Activated CD4-positive, alpha-beta T cell treated with anti-CD3 and anti-CD28 coated beads for 36 hours (primary cell): Measurements from ENCODE around the gene IL22RA1. TPM values are rescaled to one million over a fixed set of nuclear protein-coding genes. Genes with fewer than 3 reads are reported as not detected.

ENCODE experiments used
- ATAC-seq: fragments of 200-7000 bp; cut with Tn5 transposase; one replicate; pipeline ENCODE4 v1.10.0; 2021; ENCODE audit warnings: mild to moderate bottlenecking, moderate library complexity
- CTCF ChIA-PET: fragments of 350-600 bp; sonication (Branson Sonifier 250); formaldehyde crosslinking; loops from one replicate; lab custom pipeline; 2021; ENCODE audit warnings: antibody characterized with exemption; lab: Charles Lee
- POLR2A ChIA-PET: fragments of 350-600 bp; sonication (Branson Sonifier 250); formaldehyde crosslinking; loops from one replicate; lab custom pipeline; 2021; ENCODE audit warnings: antibody characterized with exemption, inconsistent platforms; lab: Charles Lee
- DNase-seq: peaks from one replicate; pipeline ENCODE4 v3.0.0-alpha.2; 2020
- H3K27ac Mint-ChIP-seq: one replicate; pipeline ENCODE4 v1.8.0; 2021; ENCODE audit warnings: mixed read lengths
- H3K27me3 Mint-ChIP-seq: one replicate; pipeline ENCODE4 v1.8.0; 2021; ENCODE audit warnings: mixed read lengths
- H3K36me3 Mint-ChIP-seq: one replicate; pipeline ENCODE4 v1.8.0; 2021; ENCODE audit warnings: low read depth, mixed read lengths
- H3K4me1 Mint-ChIP-seq: one replicate; pipeline ENCODE4 v1.8.0; 2021; ENCODE audit warnings: mixed read lengths
- H3K4me3 Mint-ChIP-seq: one replicate; pipeline ENCODE4 v1.8.0; 2021; ENCODE audit warnings: mild to moderate bottlenecking, moderate library complexity, mixed read lengths
- H3K9me3 Mint-ChIP-seq: one replicate; pipeline ENCODE4 v1.8.0; 2021; ENCODE audit warnings: low read depth, mixed read lengths
- intact Hi-C, 2 experiments: fragments of 100-400 bp; cut with DNase I in 1 of 2; cut with micrococcal nuclease in 1 of 2; formaldehyde crosslinking; loops; one replicate each; pipeline versions ENCODE4 v1.14.2 to v1.15.1; 2022 to 2024; cut with DNase I, micrococcal nuclease
- total RNA-seq, 2 experiments: library from RNA; stranded (reverse); gene quantifications; one replicate each; pipeline ENCODE4 v1.2.3, GENCODE V29; 2021

The IL22RA1 gene
- total RNA-seq, 2 experiments from 2014 or later = not detected

DNA sequence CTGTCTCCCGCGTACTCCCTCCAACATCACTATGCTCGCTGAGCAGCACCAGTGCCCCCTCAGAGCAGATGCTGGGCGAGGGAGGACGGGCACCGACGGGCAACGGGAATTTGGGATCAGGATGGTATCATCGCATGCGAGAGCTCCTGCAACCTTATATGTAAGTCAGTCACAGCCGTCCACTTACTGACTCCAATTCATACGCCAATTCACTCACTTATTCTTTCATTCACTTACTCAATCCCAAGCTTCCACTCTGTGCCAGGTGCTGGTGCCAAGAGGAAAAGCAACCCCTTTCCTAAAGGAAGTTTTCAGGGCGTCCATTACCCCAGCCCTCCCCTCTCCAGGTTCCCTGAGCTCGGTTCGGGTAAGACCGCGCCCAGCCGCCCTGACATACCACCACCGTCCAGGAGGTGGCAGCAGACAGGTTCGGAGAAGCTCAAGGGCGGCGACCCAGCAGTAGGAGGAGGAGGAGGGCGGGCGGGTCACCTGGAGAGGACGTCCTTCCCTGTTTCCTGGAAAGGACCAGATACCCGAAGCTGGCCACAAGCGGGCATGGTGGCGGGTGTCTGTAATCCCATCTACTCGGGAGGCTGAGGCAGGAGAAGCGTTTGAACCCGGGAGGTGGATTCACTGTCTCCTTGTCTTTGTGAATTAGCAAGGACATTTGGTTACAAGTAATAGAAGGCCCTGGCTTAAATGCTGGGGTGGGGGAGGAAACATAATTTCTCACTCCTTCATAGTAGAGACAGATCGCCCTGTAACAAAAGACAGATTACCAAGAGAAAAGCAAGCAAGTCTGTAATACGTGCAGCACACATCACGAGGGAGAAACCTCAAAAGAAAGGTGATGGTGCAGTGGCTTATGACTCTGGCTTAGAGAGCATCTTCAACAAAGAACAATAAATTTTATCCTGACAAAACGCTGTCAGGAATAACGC, 7.6 kb upstream of the IL22RA1 start:
- H3K27me3 Mint-ChIP-seq = peaks cover 18% of the 10 kb centered on the region
- H3K9me3 Mint-ChIP-seq = no peaks in the 10 kb centered on the region
- H3K4me1 Mint-ChIP-seq = peaks cover 19% of the 10 kb centered on the region
- H3K36me3 Mint-ChIP-seq = no peaks in the 10 kb centered on the region
- ChIA-PET CTCF (interaction anchor here (0.5 to 3.3 kb wide), 49 partner anchors 8 to 895 kb away, joined by 3 to 53 read pairs (median 4); partner anchors contain the start of genes IFNLR1, NIPAL3 and STPG1), POLR2A (interaction anchor here (1.1 to 1.9 kb wide), 4 partner anchors 49 to 242 kb away, joined by 3 to 11 read pairs (median 6); no protein-coding TSS in a partner anchor)
- H3K27ac Mint-ChIP-seq = no peak overlapping the region
- DNase-seq (peak; percentile 94), ATAC-seq (peak; percentile 92)
- H3K4me3 Mint-ChIP-seq = peak overlapping the region; percentile 34
- intact Hi-C loops = loop anchor here (1.0 to 2.0 kb wide), 7 partner anchors 36 to 242 kb away; partner anchors contain the start of gene IFNLR1 (in 2 of the 2)

DNA sequence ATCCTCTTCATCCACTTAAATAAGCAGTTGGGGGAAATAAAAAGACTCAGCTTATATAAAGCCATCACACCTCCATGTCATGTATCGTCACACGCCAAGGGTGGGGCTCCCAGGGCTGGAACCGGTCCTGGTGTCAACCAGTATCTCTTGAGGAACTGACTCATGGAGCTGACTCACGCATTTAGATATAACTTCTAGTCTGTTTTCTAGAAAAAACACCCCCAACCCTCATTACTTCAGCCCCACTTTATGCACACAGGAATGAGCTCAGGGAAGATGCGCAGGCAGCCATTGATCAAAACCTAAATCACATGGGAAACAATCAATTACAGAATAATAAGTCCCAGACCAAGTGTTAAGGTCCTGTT, 6.9 kb upstream of the IL22RA1 start:
- peaks cover 19% of the 10 kb centered on the region for H3K4me1 Mint-ChIP-seq
- peak overlapping the region; percentile 35 for H3K27ac Mint-ChIP-seq
- CTCF ChIA-PET = interaction anchor here (0.5 to 3.3 kb wide), 43 partner anchors 9 to 685 kb away, joined by 3 to 53 read pairs (median 4); partner anchors contain the start of genes IFNLR1, NIPAL3 and STPG1
- H3K36me3 Mint-ChIP-seq = no peaks in the 10 kb centered on the region
- POLR2A ChIA-PET = interaction anchor here (0.6 to 1.9 kb wide), 5 partner anchors 50 to 242 kb away, joined by 3 to 11 read pairs (median 4); partner anchors contain the start of gene SRSF10
- peaks cover 18% of the 10 kb centered on the region for H3K27me3 Mint-ChIP-seq
- H3K9me3 Mint-ChIP-seq = no peaks in the 10 kb centered on the region
- peak; percentile 89 for ATAC-seq
- intact Hi-C loops = loop anchor here (1.0 to 2.0 kb wide), 7 partner anchors 37 to 242 kb away; partner anchors contain the start of gene IFNLR1 (in 2 of the 2)
- peak; percentile 80 for DNase-seq
- peak overlapping the region; percentile 34 for H3K4me3 Mint-ChIP-seq

DNA sequence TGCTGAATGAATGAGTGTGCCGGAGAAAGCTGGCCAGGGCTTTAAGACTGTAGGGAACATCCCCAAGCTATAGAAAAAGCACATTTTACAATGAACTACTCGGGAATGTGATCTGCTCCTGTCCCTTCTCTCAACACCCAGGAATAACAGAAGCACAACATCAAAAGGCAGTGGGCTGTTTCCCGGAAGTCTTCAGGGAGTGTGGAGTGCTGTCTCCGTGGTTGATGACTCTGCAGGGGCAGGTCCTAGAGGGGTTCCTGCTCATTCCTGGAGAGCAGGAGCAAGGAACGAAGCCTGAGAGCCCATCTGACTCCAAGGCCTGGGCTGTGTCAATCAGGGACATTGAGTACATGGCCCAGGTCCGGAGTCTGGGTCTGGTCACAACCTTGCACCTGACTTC, 4.9 kb upstream of the IL22RA1 start:
- Mint-ChIP-seq H3K36me3 (no peaks in the 10 kb centered on the region), H3K27ac (no peak overlapping the region), H3K4me1 (peaks cover 19% of the 10 kb centered on the region), H3K4me3 (no peak overlapping the region), H3K27me3 (peaks cover 21% of the 10 kb centered on the region), H3K9me3 (no peaks in the 10 kb centered on the region)
- CTCF ChIA-PET = interaction anchor here (1.6 to 2.0 kb wide), 2 partner anchors 17 to 244 kb away, joined by 4 to 7 read pairs; no protein-coding TSS in a partner anchor
- intact Hi-C loops = no loop called here
- POLR2A ChIA-PET = interaction anchor here (0.6 kb wide), 1 partner anchor 32 kb away, joined by 3 read pairs; no protein-coding TSS in a partner anchor
- no peak for DNase-seq
- no peak for ATAC-seq

DNA sequence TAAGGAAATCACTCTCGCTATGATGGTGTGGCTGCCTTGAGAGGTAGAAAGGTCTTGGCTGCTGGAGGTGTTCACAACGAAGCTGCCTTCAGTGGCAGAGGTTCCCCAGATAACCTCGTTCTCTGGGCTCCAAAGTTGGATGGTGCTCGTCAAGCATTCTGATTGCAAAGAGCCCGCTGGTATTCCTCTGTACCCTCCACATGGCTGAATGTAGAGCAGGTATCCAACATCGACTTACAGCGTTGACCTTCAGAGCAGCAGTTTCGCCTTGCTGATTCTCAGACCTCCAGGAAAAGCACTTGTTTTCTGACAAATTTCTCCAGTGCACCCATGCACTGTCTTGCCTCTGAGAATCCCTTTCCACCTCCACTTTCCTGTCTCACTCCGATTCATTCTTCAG, 4.3 kb upstream of the IL22RA1 start:
- intact Hi-C loops = no loop called here
- ATAC-seq (no peak), DNase-seq (no peak)
- ChIA-PET POLR2A (no interaction called here), CTCF (interaction anchor here (1.6 to 2.0 kb wide), 2 partner anchors 18 to 244 kb away, joined by 4 to 7 read pairs; no protein-coding TSS in a partner anchor)
- H3K27me3 Mint-ChIP-seq = peaks cover 19% of the 10 kb centered on the region
- H3K27ac Mint-ChIP-seq = no peak overlapping the region
- no peaks in the 10 kb centered on the region for H3K36me3 Mint-ChIP-seq
- H3K4me1 Mint-ChIP-seq = peaks cover 19% of the 10 kb centered on the region
- H3K4me3 Mint-ChIP-seq = no peak overlapping the region
- H3K9me3 Mint-ChIP-seq = no peaks in the 10 kb centered on the region

DNA sequence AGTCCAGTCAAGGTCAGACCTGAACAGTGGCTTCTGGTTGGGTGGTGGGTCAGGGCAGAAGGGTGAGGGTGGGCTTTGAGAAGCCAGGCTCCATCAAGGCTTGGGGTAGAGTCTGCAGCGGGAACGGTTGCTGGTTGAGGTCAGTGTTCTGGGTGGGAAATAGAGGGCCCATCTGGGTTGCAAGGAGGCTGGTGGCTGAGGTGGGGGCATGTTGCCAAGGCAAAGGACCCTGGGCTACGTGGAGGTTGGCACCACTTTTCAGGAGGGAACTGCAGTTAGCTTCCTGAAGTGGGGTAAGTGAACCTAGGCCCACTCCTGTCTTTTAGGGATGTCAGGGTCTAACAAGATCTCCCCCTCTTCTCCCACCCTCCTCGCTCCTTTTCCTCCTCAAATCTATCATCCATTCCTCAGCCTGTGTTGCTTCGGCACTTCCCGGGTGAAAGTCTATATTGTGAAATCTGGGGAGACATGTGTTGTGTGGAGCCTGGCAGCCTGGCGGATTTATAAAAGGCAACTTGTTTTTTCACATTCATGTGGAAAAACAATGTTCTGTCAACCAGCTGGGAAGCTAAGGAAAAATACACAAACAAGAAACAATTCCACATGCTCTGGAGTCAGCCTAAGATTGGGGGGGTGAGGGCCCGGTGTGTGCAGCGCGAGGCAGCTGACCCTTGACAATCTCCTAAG, 1.5 kb downstream of the IL22RA1 start:
- Mint-ChIP-seq H3K27me3 (peaks cover 6% of the 10 kb centered on the region), H3K4me1 (no peaks in the 10 kb centered on the region), H3K9me3 (no peaks in the 10 kb centered on the region), H3K4me3 (no peak overlapping the region), H3K27ac (no peak overlapping the region), H3K36me3 (no peaks in the 10 kb centered on the region)
- DNase-seq (no peak), ATAC-seq (no peak)
- ChIA-PET POLR2A (no interaction called here), CTCF (interaction anchor here (0.7 kb wide), 1 partner anchor 200 kb away, joined by 3 read pairs; no protein-coding TSS in a partner anchor)
- intact Hi-C loops = no loop called here

DNA sequence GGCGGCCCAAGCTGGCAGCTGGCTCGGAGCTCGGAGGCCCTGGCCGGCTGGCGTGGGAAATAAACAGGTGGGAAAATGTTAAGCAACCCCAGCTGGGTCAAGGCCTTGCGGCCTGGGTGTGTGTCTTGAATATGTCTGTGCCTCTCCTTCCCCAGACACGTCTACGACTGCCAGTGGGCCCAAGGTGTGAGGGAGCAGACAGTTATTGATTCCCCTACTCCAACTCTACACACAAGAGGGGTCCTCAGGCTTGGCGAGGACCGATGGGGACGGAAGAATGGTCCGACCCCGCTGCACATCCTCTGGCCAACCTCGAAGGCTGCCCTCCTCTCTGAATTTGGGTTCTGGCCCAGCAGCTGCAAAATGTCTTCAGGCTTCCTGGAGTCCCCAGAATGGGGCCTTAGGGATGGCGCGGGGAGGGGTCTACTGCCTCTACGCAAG, 2.2 kb downstream of the IL22RA1 start:
- H3K36me3 Mint-ChIP-seq = no peaks in the 10 kb centered on the region
- H3K4me1 Mint-ChIP-seq = no peaks in the 10 kb centered on the region
- intact Hi-C loops = no loop called here
- H3K27ac Mint-ChIP-seq = no peak overlapping the region
- POLR2A ChIA-PET = no interaction called here
- DNase-seq = no peak
- H3K4me3 Mint-ChIP-seq = no peak overlapping the region
- CTCF ChIA-PET = no interaction called here
- no peak for ATAC-seq
- H3K27me3 Mint-ChIP-seq = peaks cover 3% of the 10 kb centered on the region
- H3K9me3 Mint-ChIP-seq = no peaks in the 10 kb centered on the region

DNA sequence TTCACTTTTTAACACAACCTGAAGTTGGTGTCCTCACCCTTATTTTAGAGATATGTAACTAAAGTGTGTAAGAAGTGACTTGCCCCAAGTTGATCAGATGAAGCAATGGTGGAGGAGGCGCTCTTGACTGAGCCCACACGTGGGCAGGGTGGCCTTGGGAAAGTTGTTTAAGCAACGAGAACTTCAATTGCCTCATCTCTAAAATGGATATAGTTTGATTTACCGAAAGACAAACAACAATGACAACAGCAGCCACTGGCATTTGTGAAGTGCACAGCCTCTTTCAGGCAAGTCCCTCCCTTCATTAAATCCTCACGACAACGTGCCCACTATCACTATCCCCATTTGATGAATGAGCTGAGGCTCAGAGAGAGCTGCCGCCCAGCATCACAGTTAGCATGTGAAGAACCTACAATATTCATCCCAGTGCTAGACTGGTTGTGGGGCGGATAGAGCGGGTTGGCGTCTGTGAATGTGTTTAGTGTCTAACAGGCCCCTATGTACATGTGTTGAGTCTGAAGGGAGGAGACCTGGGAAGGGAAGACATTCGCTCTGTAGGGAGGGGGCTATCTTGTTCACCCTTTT, 3.0 kb downstream of the IL22RA1 start:
- ATAC-seq (no peak), DNase-seq (no peak)
- Mint-ChIP-seq H3K4me1 (no peaks in the 10 kb centered on the region), H3K27me3 (peaks cover 3% of the 10 kb centered on the region), H3K9me3 (no peaks in the 10 kb centered on the region), H3K4me3 (no peak overlapping the region), H3K36me3 (no peaks in the 10 kb centered on the region), H3K27ac (no peak overlapping the region)
- intact Hi-C loops = no loop called here
- ChIA-PET CTCF (no interaction called here), POLR2A (no interaction called here)

DNA sequence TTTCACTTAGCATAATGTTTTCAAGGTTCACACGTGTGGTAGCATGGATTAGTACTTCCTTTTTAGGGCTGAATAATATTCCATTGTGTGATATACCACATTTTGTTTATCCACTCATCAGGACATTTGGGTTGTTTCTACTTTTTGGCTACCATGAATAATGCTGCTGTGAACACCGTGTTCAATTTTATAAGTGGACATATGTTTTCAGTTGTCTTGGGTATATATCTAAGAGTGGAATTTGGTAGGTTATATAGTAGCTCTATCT, 3.8 kb downstream of the IL22RA1 start:
- no peaks in the 10 kb centered on the region for H3K36me3 Mint-ChIP-seq
- ChIA-PET POLR2A (no interaction called here), CTCF (no interaction called here)
- no peak overlapping the region for H3K4me3 Mint-ChIP-seq
- intact Hi-C loops = no loop called here
- no peaks in the 10 kb centered on the region for H3K9me3 Mint-ChIP-seq
- no peak for ATAC-seq
- H3K27me3 Mint-ChIP-seq = no peaks in the 10 kb centered on the region
- H3K27ac Mint-ChIP-seq = no peak overlapping the region
- no peak for DNase-seq
- no peaks in the 10 kb centered on the region for H3K4me1 Mint-ChIP-seq

DNA sequence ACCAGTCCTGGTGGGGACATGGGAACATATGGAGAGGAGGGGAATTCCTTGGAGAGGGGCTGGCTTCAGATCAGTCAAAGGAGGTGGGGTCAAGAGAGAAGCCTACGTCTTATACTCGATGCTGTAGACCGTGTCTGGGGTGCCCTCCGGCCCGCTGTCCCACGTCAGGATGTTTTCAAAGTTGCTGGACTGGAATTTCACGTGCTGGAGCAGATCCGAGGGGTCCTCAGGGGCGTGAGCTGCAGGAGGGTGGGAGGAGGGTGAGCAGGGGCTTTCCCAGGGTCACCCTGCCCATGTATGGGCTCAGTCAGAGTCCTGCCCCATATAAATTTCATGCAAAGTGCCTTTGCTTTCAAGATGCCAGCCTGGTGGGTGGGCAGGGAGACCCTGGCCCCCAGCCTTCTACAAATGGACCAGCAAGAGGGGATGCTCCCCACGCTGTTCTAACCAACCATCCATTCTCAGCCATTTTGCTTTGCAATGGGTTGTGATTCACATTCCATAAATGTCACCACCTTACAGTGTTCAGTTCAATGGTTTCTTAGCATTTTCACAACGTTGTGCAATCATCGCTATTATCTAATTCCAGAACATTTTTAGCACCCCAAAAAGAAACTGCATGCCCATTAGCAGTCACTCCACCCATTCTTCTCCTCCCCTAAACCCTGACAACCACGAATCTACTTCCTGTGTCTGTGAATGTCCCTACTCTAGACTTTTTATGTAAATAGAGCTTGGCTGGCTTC, 4.3 kb downstream of the IL22RA1 start:
- ATAC-seq = no peak

DNA sequence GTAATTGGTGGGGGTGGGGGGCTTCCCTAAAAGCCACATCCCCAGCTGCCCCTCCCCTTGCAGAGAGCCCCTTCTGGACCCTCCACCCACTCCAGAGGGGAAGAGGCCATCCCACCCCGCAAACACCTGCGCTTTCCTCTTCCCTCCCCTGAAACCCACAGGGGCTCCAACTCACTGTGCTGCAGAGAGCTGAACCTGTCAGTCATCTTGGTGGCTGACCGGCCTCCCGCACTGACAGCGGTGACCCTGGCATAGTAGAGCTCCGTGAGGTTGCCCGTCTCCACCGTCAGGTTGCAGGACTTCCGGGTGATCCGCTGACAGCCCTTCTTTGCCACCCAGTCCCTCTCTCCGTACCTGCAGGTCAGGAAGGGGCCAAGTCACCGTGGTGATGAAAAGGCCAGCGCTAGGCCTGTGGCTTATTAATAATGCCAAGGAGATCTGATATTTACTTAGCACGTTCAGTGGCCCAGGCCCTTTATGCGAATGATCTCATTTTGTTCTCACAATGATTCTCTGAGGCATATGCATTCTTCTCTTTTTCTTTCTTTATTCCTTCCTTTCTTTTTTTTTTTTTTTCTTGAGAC, 5.9 kb downstream of the IL22RA1 start:
- H3K4me3 Mint-ChIP-seq = no peak overlapping the region
- H3K36me3 Mint-ChIP-seq = no peaks in the 10 kb centered on the region
- DNase-seq (no peak), ATAC-seq (no peak)
- H3K9me3 Mint-ChIP-seq = no peaks in the 10 kb centered on the region
- no peak overlapping the region for H3K27ac Mint-ChIP-seq
- H3K4me1 Mint-ChIP-seq = no peaks in the 10 kb centered on the region
- peaks cover 1% of the 10 kb centered on the region for H3K27me3 Mint-ChIP-seq
- ChIA-PET POLR2A (interaction anchor here (0.6 kb wide), 1 partner anchor 314 kb away, joined by 7 read pairs; no protein-coding TSS in a partner anchor), CTCF (interaction anchor here (0.7 to 1.9 kb wide), 2 partner anchors 62 to 243 kb away, joined by 3 to 6 read pairs; no protein-coding TSS in a partner anchor)
- intact Hi-C loops = no loop called here

More for the DNA sequence above, 4.3 kb downstream of the IL22RA1 start:
- no peaks in the 10 kb centered on the region for H3K36me3 Mint-ChIP-seq
- no peaks in the 10 kb centered on the region for H3K4me1 Mint-ChIP-seq
- no peak overlapping the region for H3K27ac Mint-ChIP-seq
- intact Hi-C loops = no loop called here
- ChIA-PET CTCF (no interaction called here), POLR2A (no interaction called here)
- no peak for DNase-seq
- no peaks in the 10 kb centered on the region for H3K9me3 Mint-ChIP-seq
- no peak overlapping the region for H3K4me3 Mint-ChIP-seq
- no peaks in the 10 kb centered on the region for H3K27me3 Mint-ChIP-seq
